ENCODE data around the gene C6orf120. TPM values are rescaled to one million over a fixed set of nuclear protein-coding genes. Genes with fewer than 3 reads are reported as not detected.

Gene C6orf120
- total and polyA plus RNA-seq, 2 of the 13 experiments (the other 11 are each of a cell fraction or from before 2014, with no cell fraction given): 21.7 to 29.9 TPM

DNA sequence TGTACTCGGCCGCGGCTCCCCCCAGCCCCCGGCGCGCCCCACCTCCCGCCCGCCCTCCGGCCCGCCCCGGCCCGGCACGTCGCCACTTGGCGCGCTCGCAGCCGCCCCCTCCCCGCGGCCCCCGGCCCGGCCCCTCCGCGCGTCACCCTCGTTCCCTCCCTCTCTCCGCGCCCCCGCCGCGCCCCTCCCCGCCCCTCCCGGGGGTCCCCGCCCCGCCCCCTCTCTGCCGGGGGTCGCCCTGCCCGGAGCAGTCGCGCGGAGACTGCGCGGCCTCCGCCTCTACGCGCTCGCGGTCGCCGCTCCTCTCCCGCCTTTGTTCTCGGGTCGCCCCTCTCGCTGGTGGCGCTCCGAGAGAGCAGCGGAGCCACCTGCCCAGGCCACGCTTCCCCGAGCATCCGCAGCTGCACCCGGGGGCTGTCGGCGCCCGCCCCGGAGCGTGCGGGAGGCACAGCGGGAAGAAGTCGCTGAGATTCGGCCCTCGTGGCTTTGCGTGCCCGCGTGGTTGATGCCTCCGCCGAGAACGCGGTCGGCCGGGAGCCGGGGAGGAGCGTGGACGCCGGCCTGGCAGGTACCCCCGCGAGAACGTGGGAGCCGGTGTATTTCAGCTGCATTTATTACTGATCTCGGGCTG lies 22.7 kb downstream of the C6orf120 start, which contains the start of gene PHF10 (continued):
- no peak; the same call in 1 of the 2 replicates for TF ChIP-seq NR2C2 (CRISPR knock-in tag; IDR thresholded peaks at IDR 0.05; ENCODE audit: borderline replicate concordance)
- peak; percentile 91; the same call in 1 of the 2 replicates for TF ChIP-seq ZNF230 (CRISPR knock-in tag; IDR thresholded peaks at IDR 0.05)
- peak; percentile 92 for TF ChIP-seq PHF8 (CRISPR knock-in tag; IDR thresholded peaks at IDR 0.05)
- TF ChIP-seq ZSCAN20 (CRISPR knock-in tag; IDR thresholded peaks at IDR 0.05; ENCODE audit: borderline replicate concordance): no peak
- peak; percentile 77; the same call in 1 of the 2 replicates for TF ChIP-seq EED (CRISPR knock-in tag; IDR thresholded peaks at IDR 0.05)
- peak; percentile 76 for TF ChIP-seq RAD21 (CRISPR knock-in tag; IDR thresholded peaks at IDR 0.05)
- peak; percentile 96 for TF ChIP-seq ZNF253 (CRISPR knock-in tag; IDR thresholded peaks at IDR 0.05; ENCODE audit: borderline replicate concordance)
- no peak for TF ChIP-seq GTF3A (CRISPR knock-in tag; conservative IDR thresholded peaks at IDR 0.05)
- no peak for TF ChIP-seq KDM1A (CRISPR knock-in tag; IDR thresholded peaks at IDR 0.05)
- TF ChIP-seq POLR2G (IDR thresholded peaks at IDR 0.05; ENCODE audit: low read depth, low read length): peak; percentile 86
- no peak for TF ChIP-seq RARG (CRISPR knock-in tag; IDR thresholded peaks at IDR 0.05; ENCODE audit: low read depth)
- TF ChIP-seq, protein P1, sequence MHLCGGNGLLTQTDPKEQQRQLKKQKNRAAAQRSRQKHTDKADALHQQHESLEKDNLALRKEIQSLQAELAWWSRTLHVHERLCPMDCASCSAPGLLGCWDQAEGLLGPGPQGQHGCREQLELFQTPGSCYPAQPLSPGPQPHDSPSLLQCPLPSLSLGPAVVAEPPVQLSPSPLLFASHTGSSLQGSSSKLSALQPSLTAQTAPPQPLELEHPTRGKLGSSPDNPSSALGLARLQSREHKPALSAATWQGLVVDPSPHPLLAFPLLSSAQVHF (CRISPR knock-in tag; IDR thresholded peaks at IDR 0.05): peak; percentile 98
- TF ChIP-seq, protein P2, sequence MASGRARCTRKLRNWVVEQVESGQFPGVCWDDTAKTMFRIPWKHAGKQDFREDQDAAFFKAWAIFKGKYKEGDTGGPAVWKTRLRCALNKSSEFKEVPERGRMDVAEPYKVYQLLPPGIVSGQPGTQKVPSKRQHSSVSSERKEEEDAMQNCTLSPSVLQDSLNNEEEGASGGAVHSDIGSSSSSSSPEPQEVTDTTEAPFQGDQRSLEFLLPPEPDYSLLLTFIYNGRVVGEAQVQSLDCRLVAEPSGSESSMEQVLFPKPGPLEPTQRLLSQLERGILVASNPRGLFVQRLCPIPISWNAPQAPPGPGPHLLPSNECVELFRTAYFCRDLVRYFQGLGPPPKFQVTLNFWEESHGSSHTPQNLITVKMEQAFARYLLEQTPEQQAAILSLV (CRISPR knock-in tag; IDR thresholded peaks at IDR 0.05; ENCODE audit: borderline replicate concordance): peak; percentile 92; the same call in 1 of the 2 replicates
- no peak for TF ChIP-seq PRPF4 (IDR thresholded peaks at IDR 0.05; ENCODE audit: low read depth, low read length, poor library complexity, severe bottlenecking)
- TF ChIP-seq FOSL1 (CRISPR knock-in tag; IDR thresholded peaks at IDR 0.05; ENCODE audit: borderline replicate concordance): no peak
- TF ChIP-seq, protein P3, sequence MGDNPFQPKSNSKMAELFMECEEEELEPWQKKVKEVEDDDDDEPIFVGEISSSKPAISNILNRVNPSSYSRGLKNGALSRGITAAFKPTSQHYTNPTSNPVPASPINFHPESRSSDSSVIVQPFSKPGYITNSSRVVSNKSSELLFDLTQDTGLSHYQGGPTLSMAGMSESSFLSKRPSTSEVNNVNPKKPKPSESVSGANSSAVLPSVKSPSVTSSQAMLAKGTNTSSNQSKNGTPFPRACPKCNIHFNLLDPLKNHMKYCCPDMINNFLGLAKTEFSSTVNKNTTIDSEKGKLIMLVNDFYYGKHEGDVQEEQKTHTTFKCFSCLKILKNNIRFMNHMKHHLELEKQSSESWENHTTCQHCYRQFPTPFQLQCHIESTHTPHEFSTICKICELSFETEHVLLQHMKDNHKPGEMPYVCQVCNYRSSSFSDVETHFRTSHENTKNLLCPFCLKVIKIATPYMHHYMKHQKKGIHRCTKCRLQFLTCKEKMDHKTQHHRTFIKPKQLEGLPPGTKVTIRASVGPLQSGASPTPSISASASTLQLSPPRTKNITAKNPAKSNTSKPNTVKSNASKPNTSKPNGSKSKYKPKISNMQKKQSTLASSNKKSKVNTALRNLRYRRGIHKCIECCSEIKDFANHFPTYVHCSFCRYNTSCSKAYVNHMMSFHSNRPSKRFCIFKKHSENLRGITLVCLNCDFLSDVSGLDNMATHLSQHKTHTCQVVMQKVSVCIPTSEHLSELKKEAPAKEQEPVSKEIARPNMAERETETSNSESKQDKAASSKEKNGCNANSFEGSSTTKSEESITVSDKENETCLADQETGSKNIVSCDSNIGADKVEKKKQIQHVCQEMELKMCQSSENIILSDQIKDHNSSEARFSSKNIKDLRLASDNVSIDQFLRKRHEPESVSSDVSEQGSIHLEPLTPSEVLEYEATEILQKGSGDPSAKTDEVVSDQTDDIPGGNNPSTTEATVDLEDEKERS (CRISPR knock-in tag; IDR thresholded peaks at IDR 0.05): peak; percentile 49; the same call in 1 of the 2 replicates
- TF ChIP-seq, protein P4, sequence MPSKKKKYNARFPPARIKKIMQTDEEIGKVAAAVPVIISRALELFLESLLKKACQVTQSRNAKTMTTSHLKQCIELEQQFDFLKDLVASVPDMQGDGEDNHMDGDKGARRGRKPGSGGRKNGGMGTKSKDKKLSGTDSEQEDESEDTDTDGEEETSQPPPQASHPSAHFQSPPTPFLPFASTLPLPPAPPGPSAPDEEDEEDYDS (CRISPR knock-in tag; IDR thresholded peaks at IDR 0.05): no peak
- no peak for TF ChIP-seq SKI (IDR thresholded peaks at IDR 0.05; ENCODE audit: partially characterized antibody)
- TF ChIP-seq, protein P5, sequence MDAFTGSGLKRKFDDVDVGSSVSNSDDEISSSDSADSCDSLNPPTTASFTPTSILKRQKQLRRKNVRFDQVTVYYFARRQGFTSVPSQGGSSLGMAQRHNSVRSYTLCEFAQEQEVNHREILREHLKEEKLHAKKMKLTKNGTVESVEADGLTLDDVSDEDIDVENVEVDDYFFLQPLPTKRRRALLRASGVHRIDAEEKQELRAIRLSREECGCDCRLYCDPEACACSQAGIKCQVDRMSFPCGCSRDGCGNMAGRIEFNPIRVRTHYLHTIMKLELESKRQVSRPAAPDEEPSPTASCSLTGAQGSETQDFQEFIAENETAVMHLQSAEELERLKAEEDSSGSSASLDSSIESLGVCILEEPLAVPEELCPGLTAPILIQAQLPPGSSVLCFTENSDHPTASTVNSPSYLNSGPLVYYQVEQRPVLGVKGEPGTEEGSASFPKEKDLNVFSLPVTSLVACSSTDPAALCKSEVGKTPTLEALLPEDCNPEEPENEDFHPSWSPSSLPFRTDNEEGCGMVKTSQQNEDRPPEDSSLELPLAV (CRISPR knock-in tag; conservative IDR thresholded peaks at IDR 0.05; ENCODE audit: low read depth): 0 out of 2 replicates have a peak, but pooled peaks have one; percentile 76
- no peak for TF ChIP-seq PITX1 (CRISPR knock-in tag; IDR thresholded peaks at IDR 0.05)
- TF ChIP-seq NFRKB (IDR thresholded peaks at IDR 0.05): no peak
- TF ChIP-seq SRSF4 (IDR thresholded peaks at IDR 0.05; ENCODE audit: low read depth, low read length, poor library complexity, severe bottlenecking): no peak
- no peak for TF ChIP-seq ZFP62 (CRISPR knock-in tag; IDR thresholded peaks at IDR 0.05)
- peak; percentile 67; the same call in 1 of the 2 replicates for TF ChIP-seq ZNF234 (CRISPR knock-in tag; conservative IDR thresholded peaks at IDR 0.05)
